Stomach smooth muscle (tissue), 2 donors: Measurements from ENCODE around the gene PLXNC1.

Source experiments
- H3K27ac ChIP-seq: one replicate; pipeline ENCODE4 v1.7.0; 2013; ENCODE audit warnings: mild to moderate bottlenecking, low read length, inconsistent platforms
- H3K27me3 ChIP-seq, 2 donors: one replicate each; pipeline ENCODE4 v1.7.0; 2013; ENCODE audit warnings: low read length in 2 of 2; ENCODE audit not compliant: insufficient read depth in 2 of 2, control insufficient read depth in 1 of 2
- H3K36me3 ChIP-seq, 2 donors: one replicate each; pipeline ENCODE4 v1.7.0; 2013; ENCODE audit warnings: low read length in 2 of 2; ENCODE audit not compliant: control insufficient read depth in 2 of 2, insufficient read depth in 2 of 2
- H3K4me1 ChIP-seq: one replicate; pipeline ENCODE4 v1.7.0; 2013; ENCODE audit warnings: low read length; ENCODE audit not compliant: control insufficient read depth, insufficient read depth
- H3K4me3 ChIP-seq, 2 donors: one replicate each; pipeline ENCODE4 v1.7.0; 2013; ENCODE audit warnings: low read length in 2 of 2
- H3K9ac ChIP-seq, 2 donors: one replicate each; pipeline ENCODE4 v1.7.0; 2013; ENCODE audit warnings: low read length in 2 of 2, mild to moderate bottlenecking in 1 of 2
- H3K9me3 ChIP-seq, 2 donors: one replicate each; pipeline ENCODE4 v1.7.0; 2013; ENCODE audit warnings: low read length in 2 of 2; ENCODE audit not compliant: control insufficient read depth in 2 of 2
- donor health status: healthy.
- donor health status: Pancreatic carcinoma.

Gene PLXNC1

DNA sequence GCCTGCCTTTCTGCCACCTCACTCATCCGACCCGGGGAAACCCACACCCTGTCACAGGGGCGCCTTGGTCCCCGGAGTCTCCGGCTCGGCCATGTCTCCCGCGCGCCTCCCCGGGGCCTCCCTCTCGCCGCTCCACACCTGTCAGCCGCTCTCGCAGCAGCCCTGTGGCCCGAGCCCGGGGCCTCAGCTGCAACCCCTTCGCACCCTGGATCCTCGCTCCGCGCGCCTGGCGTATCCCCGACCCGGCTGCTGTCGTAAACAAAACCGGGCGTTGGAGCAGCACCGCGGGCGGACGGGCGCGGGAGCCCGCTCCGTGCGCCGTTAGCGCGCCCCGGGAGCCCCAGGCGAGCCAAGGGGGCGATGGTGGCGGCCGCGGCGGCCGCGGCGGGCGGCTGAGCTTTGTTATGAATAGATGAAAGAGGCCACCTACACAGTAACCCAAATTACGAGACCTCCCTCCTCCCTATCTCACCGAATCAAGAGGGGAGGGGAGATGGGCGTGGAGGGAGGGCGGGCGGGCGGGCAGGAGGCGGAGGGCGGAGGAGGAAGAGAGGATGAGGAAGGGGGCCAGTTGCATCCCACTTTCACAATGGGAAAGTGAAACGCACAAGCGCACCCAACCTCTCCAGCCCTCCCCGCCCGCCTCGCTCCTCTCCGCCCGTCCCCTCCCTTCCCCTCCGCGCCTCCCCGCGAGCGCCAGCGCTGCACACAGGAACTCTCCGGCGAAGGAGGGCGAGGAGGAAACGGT is at the start of gene PLXNC1:
Gene PLXNC1 (plus strand): TSS at position 587 of the 748 bp plus-strand sequence. CDS start 395 bp downstream, outside the sequence.
- Histone ChIP-seq H3K27me3 (peaks cover 4 to 12% of the 10 kb centered on the region in 2 donors), H3K9ac (no peak within 1 kb of the TSS), H3K4me1 (peaks cover 30% of the 10 kb centered on the region), H3K4me3 (peak within 1 kb of the TSS; percentile 56 to 75), H3K9me3 (no peaks in the 10 kb centered on the region), H3K27ac (no peak within 1 kb of the TSS), H3K36me3 (no peaks in the 10 kb centered on the region)

DNA sequence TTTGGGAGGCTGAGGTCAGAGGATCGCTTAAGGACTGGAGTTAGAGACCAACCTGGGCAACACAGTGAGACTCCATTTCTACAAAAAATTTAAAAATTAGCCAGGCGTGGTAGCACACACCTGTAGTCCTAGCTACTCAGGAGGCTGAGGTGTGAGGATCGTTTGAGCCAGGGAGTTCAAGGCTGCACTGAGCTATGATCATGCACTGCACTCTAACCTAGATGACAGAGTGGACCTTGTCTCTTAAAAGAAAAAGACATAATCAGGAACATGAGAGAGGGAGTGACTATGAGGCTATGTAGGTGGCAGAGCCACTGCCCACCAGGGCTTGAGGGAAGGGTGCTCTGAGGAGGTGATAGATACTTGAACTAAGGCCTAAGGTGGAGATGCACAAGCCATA is 49.2 kb upstream of the PLXNC1 start:
- Histone ChIP-seq H3K27ac (no peak overlapping the region), H3K9me3 (no peaks in the 10 kb centered on the region), H3K36me3 (no peaks in the 10 kb centered on the region), H3K4me3 (no peak overlapping the region), H3K9ac (no peak overlapping the region), H3K4me1 (peaks cover 12% of the 10 kb centered on the region), H3K27me3 (no peaks in the 10 kb centered on the region)

DNA sequence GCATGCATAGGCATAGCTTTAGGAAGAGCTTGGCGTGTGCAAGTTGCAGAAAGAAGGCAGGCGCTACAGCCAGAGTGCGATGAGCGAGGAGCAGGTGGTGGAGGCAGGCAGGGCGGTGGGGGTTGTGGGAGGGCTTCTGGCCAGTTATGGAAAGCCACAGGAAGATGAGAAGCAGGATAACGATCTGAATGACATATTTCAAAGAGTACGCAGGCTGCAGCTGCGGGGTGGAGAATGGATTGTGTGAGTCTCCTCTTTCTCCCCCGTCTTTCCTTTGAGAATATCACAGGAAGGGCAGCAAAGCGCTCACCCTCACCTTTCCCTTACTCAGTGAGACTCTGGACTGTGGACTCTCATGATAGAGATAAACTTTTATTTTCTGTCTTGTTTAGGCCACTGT is 48.7 kb upstream of the PLXNC1 start:
- Histone ChIP-seq H3K4me3 (no peak overlapping the region), H3K36me3 (no peaks in the 10 kb centered on the region), H3K27ac (no peak overlapping the region), H3K4me1 (peaks cover 12% of the 10 kb centered on the region), H3K27me3 (no peaks in the 10 kb centered on the region), H3K9me3 (no peaks in the 10 kb centered on the region), H3K9ac (no peak overlapping the region)

DNA sequence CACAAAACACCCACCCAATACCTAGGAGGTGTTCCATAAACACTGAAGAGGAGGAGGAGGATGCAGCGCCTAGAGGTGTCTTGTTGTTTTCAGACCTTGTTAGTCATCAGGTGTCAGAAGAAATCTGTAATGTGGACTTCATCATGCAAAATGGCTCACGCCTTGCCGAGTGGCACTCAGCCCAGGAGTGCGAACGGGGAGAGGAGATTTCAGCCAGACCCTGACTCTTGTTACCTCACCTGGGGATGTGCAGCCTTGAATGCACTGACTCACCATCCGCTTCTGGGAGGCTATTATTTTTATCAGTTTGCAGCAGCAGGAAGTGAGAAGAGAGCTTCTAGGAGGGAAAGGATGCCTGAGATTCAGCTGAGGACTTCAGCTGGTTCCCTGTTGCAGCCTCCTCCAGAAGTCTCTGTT is 48.2 kb upstream of the PLXNC1 start:
- Histone ChIP-seq H3K36me3 (no peaks in the 10 kb centered on the region), H3K4me1 (peaks cover 12% of the 10 kb centered on the region), H3K27ac (peak overlapping the region; percentile 2), H3K9ac (no peak overlapping the region), H3K9me3 (no peaks in the 10 kb centered on the region), H3K27me3 (no peaks in the 10 kb centered on the region), H3K4me3 (no peak overlapping the region)

DNA sequence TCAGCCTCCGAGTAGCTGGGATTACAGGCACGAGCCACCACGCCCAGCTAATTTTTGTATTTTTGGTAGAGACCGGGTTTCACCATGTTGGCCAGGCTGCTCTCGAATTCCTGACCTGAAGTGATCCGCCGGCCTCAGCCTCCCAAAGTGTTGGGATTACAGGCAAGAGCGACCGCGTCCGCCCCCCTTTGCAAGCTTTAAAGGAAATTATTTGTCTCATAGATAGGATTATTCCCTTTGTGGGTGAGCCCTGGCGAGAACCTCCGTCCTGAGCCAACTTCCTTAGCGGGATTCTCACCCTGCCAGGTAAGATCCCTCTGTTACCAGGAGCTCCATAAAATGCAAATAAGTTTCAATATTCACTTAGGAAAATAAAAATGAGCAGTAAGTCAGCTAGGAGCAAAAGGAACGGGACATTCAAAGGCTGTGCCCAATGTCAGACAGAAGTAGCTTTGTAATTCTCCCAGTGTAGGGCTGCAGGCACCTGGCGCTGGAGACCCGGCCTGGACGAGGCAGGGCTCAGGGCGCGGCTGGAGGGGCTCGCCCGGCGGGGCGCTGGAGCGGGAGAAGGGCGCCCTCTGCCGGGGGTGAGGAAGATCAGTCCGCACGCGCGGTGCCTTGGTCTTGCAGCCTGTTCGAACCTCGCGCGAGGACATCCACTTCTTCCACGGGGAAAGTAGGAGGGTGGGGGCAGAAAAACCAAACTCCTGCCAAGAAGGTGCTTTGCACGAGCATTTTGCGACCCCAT is 47.2 kb upstream of the PLXNC1 start:
- no peaks in the 10 kb centered on the region for H3K9me3 ChIP-seq
- H3K9ac ChIP-seq: peak overlapping the region; percentile 52 to 76
- H3K36me3 ChIP-seq: no peaks in the 10 kb centered on the region
- no peak overlapping the region for H3K27ac ChIP-seq
- H3K4me3 ChIP-seq: peak overlapping the region; percentile 77 to 82
- peaks cover 0 to 1% of the 10 kb centered on the region in 2 donors for H3K27me3 ChIP-seq
- peaks cover 12% of the 10 kb centered on the region for H3K4me1 ChIP-seq

DNA sequence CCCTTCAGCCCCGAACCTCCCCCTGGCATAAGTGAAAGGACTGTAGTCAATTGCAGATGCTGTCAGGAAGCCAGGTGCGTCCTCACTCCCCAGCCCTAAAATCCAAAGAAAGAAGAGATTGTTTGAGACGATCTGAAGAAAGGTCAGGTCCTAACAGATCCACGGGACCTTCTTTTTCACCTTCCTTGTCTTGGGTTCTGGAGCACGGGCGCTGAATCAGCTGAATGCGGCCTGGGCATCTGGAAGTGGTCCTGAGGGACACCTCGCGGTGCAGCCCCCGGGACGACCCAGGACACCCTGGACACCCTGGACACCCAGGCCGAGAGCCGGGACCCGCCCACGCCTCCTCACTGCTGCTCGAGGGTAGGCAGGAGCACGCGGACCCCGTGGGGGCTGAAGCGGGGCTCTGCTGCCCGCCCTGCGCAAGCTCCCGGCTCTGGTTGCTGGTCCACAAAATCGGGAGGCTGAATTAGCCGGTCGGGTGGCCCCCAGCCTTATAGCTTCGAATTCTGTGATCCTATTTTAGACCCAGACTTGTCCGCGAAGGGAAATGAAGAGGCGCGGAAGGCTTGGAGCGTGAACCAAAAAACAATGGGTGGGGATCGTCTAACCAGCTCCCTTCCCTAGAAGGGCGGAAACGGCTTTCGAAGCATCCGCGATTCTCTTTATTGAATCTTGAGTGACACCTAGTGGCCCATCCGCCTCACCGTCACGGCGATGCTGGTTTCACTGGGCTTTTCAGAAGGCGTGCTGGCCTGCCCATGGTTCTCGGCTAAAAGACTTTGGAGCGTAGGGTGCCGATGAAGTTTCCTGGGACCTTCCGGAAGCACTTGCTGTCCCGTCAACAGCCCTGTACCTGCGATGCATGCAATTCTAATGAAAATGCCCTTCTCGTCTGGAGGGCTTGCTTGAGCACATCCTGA is 46.4 kb upstream of the PLXNC1 start:
- Histone ChIP-seq H3K27ac (peak overlapping the region; percentile 60), H3K9ac (peak overlapping the region; percentile 52 to 76), H3K27me3 (peaks cover 2 to 6% of the 10 kb centered on the region in 2 donors), H3K4me3 (peak overlapping the region; percentile 77 to 82), H3K4me1 (peaks cover 12% of the 10 kb centered on the region), H3K36me3 (no peaks in the 10 kb centered on the region), H3K9me3 (no peaks in the 10 kb centered on the region)

DNA sequence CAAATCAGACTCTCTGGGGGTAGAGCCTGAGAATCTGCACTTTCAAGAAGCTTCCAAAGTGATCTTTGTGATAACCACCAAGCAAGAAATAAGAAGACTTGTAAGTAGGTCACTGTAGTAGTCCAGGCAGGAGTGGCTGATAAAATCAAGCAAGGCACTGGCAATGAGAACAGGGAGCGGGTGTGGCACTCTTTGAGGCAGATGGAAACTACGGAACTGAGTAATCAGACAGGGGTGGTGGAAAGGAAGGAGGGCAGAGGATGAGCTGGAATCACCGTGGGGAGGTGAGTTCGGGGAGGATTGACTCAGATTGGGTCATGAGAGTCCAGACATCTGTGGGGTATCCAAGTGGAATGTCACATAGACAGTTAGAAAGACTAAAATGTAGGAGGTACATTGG is 44.4 kb upstream of the PLXNC1 start:
- no peak overlapping the region for H3K4me3 ChIP-seq
- no peaks in the 10 kb centered on the region for H3K9me3 ChIP-seq
- H3K27ac ChIP-seq: no peak overlapping the region
- H3K4me1 ChIP-seq: peaks cover 12% of the 10 kb centered on the region
- H3K9ac ChIP-seq: no peak overlapping the region
- peaks cover 5 to 6% of the 10 kb centered on the region in 2 donors for H3K27me3 ChIP-seq
- H3K36me3 ChIP-seq: no peaks in the 10 kb centered on the region

DNA sequence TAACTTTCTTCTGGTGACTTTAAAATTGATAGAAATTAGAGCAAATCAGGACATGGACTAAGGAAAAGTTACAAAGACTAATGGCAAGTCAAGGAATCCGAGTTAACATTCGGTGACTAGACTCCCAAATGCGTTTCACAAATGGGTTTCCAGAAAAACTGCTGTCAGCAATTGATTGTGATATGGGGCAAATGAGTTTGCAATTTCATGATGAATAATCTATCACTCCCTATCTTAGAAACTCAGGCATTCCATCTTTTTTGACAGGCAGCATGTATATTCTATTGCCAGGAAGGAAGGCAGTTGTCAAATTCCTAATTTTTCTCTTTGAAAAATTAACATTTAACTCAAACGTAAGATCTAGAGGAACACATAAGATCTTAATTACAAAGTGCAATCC is 40.5 kb upstream of the PLXNC1 start:
- H3K9me3 ChIP-seq: no peaks in the 10 kb centered on the region
- H3K9ac ChIP-seq: no peak overlapping the region
- H3K27me3 ChIP-seq: peaks cover 5 to 11% of the 10 kb centered on the region in 2 donors
- no peak overlapping the region for H3K4me3 ChIP-seq
- no peak overlapping the region for H3K27ac ChIP-seq
- H3K4me1 ChIP-seq: no peaks in the 10 kb centered on the region
- H3K36me3 ChIP-seq: no peaks in the 10 kb centered on the region

DNA sequence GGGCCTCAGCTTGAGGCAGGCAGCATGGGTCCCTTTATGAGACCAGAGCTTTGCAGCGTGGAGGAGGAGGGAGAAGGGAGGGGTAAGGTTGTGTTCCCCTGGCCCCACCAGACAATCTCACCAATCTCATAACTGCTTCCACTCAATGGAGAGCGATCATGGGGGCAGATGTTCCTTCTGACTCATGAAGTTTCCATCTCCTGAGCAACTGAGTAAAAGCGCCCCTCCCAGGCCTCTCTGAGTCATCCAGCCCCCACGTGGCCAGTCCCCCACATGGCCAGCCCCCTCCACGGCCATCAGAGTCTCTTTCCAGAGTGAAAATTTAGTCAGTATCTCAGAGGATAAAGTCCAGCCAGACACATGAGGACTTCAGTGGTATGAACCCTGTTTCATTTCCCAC is 39.2 kb upstream of the PLXNC1 start:
- Histone ChIP-seq H3K9me3 (no peaks in the 10 kb centered on the region), H3K36me3 (no peaks in the 10 kb centered on the region), H3K4me3 (no peak overlapping the region), H3K27ac (no peak overlapping the region), H3K4me1 (no peaks in the 10 kb centered on the region), H3K27me3 (peaks cover 5 to 11% of the 10 kb centered on the region in 2 donors), H3K9ac (no peak overlapping the region)

DNA sequence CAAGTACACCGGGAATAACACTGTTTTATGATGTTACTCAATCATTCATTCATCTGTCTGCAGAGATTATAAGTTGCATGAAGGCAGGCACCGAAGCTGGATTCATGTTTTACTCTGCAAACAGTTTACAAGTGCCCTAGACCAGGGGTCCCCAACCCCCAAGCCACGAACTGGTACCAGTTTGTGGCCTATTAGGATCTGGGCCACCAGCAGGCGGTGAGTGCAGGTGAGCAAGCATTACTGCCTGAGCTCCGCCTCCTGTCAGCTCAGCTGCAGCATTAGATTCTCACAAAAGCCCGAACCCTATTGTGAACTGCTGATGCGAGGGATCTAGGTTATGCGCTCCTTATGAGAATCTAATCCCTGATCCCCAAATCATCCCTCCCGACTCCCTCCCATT is 38.1 kb upstream of the PLXNC1 start:
- Histone ChIP-seq H3K4me1 (no peaks in the 10 kb centered on the region), H3K27ac (no peak overlapping the region), H3K4me3 (no peak overlapping the region), H3K9me3 (no peaks in the 10 kb centered on the region), H3K27me3 (peaks cover 5 to 11% of the 10 kb centered on the region in 2 donors), H3K9ac (no peak overlapping the region), H3K36me3 (no peaks in the 10 kb centered on the region)
